Measurements from ENCODE around the gene USP19.
A peak's percentile ranks its signal among the peaks of the same experiment; 100 is the strongest.

The USP19 gene

DNA sequence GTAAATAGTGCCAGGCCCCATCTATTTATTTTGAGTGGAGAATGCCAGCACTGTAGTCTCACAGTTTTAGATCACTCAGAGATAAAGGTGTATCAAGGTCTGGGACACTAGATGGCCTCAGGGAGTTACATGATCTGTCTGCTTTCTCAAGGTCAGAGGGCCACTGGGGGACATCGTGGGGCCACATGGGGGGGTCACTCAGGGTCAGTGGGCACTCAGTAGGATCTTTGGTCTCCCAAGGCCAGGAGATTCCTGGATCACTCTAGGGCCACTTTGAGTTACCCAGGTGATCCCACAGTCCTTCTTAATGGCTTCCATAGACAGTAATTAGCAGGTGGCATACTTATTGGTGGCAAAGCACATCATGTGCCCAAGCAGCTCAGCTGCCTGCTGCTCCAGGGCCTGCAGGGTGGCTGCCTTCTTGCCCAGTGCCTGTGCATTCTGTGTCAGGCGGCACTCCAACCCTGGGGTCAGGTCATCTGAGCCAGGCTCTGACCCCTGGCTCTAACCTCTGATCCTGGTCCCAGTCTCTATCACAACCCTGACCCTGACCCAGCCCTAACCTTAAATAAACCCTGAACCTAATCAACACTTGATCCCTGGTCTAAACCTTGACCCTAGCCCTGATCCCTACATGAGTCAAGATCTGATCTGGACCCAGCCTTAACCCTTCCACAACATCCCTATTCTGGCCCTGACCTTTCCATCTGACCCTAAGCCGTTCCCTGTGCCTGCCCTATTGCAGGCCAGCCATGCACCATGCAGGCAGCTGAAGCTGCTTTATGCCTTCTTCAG is 14.0 kb upstream of the USP19 start:
- no peak for DNase-seq

DNA sequence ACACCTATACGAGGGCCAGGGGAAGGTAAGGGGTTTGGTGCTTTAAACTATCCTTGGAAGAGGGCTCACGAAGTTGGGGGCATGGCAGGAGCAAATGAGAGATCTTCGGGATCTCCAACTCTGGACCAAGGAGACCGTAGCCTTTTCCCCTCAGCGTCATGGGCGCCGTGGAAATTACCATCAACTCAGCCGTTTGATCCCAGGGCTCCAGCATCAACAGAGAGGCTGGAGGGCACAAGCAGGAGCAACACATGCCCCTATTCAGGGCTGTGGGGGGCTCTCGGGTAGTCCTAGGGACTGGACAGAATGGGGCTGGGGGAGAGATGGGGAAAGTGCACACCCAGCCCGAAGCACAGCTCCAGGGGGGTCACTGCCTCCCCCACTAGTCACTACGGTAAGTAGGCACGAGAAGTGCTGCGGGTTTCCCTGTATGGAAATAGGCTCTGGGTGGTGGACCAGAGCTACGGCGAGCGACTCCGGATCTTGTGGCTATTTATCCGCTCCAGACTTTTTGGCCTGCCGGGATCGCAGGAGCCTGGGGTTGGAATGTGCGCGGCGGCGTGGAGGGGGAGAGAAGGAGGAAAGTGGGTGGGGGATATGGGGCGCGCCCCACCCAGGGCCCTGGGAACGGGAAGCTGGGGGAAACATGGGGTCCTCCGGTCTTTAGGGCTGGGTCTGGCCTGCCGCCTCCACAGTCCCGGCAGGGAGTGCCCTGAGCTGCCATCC is 12.8 kb upstream of the USP19 start:
- no peak for DNase-seq

DNA sequence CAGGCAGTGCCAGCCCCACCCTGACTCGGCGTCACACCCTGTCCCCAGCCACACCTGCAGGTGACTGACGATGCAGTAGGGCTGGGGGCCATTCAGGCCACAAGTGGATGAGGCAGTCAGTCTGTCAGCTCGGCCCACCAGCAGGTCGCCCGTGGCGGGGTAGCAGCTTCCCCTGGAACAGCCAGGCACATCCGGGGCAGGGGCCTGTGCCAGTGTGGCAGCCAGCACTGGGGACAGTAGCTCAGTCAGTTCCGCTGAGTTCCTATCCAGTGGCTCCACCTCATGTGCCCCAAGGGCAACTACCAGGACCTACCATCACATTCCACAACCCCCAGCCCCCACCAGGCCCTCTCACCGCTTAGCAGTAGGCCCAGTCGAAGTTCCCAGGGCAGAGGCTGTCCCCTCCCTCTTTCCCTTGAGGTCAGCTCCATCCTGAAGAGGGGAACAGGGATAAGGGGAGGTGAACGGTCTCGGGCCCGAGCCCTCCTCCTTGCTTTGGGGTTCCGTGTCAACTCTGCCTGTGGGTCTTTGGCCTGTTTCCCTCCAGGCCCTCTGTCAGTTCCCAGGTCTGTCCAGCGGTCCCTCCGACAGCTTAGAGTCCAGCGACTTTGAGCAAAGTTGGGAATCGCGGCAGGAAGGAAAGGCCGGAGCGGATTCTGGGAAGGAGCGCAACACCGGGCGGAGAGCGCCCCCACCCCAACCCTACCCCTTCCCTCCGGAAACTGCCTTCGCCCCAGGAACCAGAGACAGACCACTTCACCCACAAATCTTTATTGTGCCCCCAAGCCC is 12.0 kb upstream of the USP19 start, which contains the start of gene LAMB2:
LAMB2 (minus strand) TSS at position 614 of the 789 bp plus-strand sequence; CDS start at position 431, 183 bp downstream.
- DNase-seq, result no peak

DNA sequence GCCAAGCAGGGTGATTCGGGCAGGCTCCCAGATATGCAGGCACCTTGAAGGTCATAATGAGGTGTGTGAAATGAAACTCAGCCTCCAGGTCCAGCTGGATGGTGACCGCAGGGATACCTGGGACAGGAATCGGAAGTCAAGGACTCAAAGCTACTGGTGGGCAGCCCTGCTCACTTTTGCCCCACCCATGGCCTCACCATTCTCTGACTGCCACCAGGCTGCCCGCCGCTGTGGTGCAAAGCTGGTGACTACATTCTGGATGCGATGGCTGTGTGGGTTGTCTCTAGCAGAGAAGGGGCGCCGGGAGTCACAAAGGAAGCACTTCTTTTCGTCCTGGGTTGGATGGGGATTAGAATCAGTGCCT is 11.4 kb upstream of the USP19 start:
- DNase-seq, result no peak

DNA sequence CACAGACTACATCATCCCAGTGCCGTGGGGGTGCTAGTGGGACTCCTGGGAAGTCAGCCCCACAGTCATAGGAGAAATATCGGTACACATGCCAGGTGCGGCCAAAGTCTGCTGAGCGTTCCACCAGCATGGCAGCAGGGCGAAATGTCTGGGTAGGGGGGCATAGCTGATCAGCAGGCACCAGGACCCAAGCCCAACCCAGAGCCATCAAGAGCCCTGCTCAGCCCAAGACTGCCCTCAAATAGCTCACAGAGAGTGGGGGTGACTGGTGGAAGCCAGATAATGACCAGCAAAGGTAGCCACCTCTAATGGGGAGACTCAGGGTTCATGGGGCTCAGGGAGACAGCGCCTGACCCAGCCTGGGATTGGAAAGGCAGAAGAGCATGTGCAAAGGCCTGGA is 11.0 kb upstream of the USP19 start:
- DNase-seq, result no peak

DNA sequence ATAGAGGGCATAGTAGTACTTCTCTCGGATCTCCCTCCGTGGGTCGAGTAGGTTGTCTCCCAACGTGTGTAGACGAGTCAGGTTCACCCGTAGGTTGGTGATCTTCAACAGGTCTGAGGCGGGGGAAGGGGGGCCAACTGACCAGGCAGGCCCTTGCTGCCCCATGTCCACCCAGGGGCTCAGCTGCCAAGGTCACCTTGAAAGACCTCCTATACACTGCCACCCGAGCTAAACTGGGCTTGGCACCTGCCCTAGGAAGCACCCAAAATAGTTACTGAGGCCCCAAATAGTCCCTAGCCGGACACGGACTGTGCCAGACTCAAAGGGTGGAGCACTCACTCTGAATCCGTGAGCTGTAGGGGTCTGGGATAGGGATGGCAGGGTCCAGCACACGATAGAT is 10.4 kb upstream of the USP19 start:
- no peak for DNase-seq

DNA sequence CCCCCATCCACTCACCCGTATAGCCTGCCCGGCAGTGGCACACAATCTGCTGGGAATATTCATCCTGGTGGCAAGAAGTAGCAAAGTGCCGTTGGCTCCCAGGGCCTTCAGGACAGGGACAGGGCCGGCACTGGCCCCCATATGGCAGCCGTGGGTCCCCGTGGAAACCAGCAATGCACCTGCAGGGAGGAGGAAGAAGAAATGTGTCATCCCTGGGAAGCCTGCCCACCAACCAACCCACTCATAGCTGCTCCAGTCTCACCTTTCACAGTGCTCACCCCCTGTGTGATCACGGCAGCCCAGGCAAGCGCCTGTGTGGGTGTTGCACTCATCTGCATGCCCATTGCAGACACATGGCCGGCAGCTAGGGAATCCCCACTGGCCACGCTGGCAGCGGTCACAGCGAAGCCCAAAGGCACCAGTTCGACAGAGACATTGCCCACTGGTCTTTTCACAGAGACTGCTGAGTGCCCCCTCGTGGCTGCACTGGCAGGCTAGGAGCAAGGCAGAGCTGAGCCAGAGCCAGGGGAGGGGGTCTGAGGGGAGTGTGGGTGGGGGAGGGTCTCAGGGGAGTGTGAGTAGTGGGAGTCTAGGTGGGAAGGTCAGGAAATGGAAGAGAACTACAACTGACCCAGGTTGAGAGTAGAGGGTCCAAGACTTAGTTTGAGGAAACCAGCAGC is 4.5 kb upstream of the USP19 start:
- DNase-seq, result no peak

DNA sequence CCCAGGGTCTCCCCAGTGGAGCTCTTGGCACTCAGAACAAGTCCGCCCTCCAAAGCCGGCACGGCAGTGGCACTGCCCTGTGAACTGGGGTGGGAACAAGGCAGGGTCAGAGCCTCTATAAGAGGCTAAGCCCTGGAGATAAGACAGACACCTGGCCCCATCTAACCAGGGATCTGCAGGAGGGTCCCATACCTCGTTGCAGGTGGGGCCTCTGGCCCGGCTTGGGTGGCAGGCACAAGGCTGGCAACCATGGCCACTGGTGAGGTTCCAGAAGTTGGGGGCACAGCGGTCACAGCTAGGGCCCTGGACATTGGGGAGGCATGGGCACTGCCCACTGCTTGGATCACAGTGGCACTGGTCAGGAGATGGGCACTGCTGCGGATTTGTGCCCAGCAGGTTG is 3.6 kb upstream of the USP19 start:
- no peak for DNase-seq

DNA sequence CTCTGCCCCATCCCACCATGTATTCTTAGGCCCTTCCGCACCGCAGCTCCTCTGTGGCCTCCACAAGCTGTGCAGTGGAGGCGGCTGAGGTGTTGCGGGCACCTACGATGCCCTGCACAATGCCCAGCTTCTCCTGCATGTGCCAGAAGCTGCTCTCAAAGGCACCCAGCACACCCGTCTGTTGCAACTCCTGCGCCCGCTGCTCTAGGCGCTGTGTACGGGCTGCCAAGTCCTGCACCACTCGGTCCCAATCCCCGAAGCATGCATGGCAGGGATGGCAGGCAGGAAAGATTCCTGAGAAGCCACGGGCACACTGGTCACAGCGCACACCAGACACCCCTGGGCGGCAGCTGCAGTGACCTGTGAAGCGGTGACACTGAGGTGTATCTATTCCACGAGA is 3.1 kb upstream of the USP19 start:
- no peak for DNase-seq

DNA sequence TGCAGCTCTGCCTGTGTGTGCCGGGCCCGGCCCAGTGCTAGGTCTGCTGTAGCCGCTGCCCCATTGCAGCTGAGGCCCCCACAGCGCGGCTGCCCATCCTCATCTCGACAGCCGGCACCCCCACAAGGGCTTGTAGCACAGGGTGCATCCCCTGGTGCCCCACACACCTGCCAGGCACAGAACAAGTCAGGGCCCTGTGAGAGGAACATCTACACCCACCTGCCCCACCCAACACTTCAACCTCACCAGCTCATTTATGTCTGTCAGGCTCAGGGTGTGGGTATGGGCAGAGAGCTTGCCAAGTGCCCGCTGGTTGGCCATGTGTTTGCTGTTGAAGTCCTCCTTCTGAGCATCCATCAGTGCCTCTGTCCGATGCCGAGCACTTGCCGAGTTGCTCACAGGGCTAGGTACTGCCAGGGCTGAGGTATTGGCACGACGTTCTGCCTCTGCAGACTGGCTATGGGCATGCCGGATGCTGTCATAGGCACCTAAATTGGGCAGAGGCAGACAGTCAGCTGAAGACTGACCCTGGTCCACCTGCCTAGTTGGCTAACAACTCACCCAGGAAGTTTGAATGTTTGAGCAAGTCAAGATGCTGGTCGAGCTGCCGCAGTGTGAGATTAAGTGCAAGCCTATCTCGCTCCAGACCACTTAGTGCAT is 2.4 kb upstream of the USP19 start:
- no peak for DNase-seq

DNA sequence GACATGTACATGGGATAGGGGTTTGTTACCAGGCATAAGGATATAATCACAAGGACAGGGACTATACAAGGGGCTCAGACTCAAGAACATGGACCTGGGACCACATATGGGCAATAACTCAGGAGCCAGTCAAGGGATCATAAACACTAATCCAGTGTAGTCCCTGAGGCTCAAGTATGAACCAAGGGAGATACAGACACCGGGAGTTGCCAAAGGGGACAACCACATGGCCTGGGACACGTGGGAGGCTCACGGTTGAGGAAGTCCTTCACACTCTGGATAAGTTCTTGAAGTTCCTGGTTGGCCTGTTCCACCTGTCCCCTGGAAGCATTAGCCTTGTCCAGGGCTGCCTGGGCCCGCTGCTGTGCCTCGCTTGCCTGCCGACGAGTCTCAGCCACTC is 1.8 kb upstream of the USP19 start:
- DNase-seq, result no peak

DNA sequence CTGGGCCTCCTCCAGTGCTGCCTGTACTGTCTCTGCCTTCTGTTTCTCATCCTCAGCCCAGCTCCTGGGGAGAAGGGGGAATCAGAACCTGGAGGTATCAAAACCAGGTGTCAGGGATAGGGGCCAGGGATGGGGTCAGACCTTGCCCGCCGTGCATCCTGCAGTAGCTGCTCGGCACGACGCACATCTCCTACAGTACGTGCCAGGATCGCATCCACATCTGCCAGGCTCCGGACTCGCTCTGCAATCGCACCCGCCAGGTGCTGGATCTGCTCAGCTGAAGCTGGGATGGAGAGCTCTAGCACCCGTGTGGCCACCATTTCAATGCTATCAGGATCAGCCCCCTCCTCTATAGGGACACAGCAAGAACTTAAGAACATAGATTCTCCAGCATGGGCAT is 1.4 kb upstream of the USP19 start:
- no peak for DNase-seq

DNA sequence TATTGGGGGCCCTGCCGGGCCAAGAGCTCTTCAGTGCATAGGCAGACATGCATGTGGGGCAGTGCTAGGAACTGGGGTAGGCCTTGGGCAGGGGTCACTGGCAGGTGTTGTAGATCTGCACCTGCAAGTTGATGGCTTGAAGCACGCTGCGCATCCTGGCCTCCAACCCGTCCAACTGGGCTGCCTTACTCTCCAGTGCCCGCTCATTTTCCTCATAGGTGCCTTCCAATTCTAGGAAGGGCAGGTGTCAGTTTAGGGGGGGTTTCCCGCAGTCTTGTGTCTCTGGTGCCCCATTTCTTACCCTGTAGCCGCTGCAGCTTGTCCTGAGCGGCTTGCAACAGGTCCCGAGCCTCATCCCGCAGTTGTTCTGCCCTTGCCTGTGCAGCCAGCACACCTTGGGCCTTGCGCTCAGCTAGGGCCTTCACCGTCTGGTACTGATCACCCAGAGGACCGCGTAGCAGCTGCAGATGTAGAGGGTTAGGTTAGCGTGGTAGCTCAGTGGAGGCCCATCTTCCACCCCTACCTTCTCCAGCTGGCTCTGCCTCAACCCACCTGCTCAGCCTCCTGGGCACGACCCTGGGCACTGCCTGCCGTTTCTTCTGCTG is 611 bp upstream of the USP19 start:
- no peak for DNase-seq

DNA sequence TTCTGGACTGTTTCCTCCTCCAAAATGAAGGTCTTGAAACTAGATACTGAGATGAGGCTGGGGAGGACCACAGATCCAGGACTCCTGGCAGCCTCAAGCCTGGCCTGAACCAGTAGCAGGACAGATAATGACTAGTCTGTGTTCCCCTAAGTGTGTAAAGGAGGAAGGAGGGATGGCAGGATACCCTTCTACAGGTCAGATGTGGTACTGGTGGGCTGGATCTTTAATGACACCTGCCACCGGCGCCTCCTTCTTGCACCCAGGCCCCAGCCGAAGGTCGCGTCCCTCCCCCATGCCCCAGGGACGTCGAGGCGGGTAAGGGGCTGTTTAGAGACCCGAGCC is 556 bp downstream of the USP19 start:
- DNase-seq, result no peak

DNA sequence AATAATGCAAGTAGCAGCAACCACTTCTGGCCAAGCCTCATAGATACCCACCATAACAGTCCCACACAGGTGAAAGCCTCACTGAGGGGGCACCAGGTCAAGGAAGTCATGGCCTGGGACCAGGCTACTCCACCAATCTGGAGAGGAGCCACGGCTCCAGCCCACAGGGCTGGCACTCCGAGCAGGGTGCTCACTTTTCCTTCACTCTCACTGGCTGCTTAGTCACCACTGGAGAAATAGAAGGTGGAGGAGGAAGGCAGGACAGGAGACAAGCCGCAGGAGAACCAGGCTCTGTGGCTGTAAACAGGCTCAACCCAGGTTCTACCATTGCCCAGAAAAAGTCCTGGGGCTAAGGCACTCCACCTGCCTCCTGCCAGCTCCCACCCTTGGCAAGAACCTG is 1.2 kb downstream of the USP19 start:
- no peak for DNase-seq

DNA sequence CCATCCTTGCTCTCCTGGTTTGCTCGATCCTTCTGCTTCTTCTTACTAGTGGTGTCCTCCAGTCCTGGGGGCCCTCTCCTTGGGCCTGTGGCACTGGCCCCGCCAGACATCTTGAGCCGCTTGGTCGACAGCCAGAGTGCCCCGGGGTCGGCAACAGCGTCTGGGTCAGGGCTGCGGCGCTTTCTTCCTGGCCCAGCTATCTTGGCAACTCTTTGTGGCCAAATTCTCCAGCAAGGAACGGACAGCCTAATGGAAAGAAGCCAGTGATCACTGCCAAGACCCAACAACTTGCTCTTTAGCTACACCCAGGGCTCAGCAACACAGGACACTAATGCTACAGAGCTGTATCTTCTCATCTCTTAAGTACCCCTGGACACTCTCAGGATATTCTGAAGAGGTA is 1.6 kb downstream of the USP19 start:
- no peak for DNase-seq

DNA sequence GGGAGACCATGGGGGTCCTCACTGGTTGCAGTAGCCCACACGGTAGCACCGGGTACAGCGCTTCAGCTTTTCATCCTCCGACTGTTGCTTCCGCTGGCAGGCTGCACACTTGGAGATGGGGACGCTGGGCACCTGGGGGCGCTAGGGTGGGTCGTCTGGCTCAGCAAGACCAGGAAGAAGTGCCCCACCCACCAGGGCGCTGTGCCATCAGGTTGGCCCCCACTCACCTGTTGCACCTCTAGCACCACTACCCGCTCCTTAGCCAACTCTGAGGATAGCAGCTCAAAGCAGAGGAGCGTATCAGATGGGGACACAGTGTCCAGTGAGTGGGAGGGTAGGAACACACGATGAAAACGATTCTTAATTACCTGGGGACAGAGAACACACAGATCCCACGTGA is 8.4 kb downstream of the USP19 start:
- DNase-seq, result no peak

DNA sequence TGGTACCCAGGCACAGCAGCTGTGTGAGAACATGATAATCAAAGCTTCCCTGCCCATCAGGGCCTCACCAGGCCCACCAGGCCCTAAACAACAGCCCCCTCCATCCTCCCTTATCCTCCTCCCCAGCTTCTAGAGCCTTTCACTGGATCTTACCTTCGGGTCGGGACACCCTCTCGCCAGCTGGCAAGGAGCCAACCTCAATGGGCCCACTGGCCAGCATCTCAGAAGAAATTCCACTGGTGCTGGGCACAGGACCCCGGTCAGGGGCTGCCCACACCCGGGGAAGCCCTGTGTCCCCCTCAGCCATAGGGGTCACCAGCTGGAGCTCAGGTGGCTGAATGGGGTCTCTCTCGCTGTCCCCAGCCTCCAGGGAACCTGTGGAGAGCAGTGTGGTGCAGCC is 9.3 kb downstream of the USP19 start:
- no peak for DNase-seq

DNA sequence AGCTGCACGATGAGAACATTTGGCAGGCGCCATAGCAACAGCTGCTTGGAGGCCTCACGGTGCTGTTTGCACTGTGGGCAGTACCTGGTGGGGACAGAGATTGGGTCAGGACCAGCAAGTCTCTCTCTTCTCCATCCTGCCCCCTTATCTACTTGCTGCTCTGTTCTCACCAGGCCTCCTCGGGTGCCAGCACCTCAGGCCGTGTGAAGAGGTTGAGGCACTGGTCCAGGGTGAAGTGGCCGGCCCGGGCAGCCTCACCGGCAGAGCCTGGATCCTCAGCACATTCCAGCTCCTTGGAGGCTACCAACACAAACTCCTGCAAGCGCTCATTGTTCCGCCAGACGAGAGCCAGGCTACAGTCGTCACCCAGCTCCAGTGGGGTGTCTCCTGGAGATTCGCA is 9.8 kb downstream of the USP19 start:
- DNase-seq, result no peak

DNA sequence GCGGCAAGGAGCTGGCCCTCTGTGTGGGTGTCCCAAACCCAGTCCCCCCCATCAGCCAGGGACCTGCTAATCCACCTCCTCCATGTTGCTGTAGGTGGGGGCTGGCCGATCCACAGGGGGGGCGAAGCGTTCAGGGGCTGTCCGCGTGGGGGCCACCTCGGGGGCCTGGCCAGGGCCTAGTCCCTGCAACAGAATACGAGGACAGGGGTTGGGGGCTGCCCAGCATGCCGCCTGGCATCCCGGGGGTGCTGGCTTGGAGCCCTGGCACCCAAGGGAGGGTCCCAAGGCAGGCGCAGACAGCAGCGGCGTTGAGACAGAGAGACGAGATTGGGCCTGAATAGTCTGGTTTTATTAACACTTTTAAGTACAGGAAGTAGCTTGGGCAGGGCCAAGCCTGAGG is 12.3 kb downstream of the USP19 start:
- DNase-seq, result no peak

DNA sequence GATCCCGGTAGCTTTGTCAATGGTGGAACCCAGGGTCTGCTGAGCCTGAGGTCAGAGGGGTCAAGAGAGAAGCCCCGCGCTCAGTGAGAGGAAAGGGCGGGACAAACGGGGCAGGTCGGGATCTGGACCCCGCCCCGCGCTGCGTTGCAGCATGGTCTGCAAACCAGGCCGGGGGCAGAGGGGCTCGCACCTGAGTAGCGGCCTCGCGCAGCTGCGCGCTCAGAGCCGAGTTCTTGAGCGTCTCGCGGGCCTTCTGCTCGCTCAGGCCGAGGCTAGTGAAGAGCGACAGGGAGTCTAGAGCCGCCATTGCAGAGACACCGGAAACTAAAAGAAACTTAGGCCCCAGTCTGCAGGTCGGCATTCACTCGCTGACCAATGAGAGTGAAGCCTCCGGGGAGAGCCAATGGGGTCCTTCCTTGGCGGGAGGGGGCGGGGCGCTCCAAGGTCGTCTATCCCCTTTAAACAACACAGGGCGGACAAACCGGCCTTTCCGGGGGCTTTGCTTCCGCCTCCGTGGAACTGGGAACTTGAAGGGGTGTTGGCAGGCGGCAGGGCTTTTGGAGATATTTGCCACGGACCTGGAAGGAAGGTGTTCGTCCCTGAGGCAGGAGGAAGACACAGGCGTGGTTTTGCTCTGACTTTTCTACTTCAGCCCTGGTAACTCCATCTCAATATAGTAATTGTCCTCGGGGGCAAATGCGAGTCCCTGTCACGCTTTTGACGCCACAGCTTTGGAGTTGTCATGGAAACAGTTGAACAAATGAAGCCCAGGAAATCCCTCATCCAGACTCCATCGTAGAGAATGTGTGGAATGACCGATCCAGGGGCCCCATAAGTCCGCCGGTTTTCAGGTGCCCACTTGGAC is 16.0 kb downstream of the USP19 start, which contains the start of gene QARS1:
QARS1 (minus strand) TSS at position 331 of the 865 bp plus-strand sequence; CDS start at position 307, 24 bp downstream.
- peak; percentile 84 for DNase-seq
